ENCODE measurements around the gene ETS2.

The ETS2 gene

GRCh38 chr21:38869196-38869595 is 63.5 kb downstream of the ETS2 start:
- Histone ChIP-seq H3K36me3 (ENCODE audit: control insufficient read depth, insufficient read depth, low read length) (no peaks in the 10 kb centered on the region), H3K4me3 (ENCODE audit: low read depth, low read length) (no peak overlapping the region), H3K9me3 (ENCODE audit: control insufficient read depth, insufficient read depth, low read depth, low read length) (peaks cover 9% of the 10 kb centered on the region; the same call in 1 of the 2 replicates), H3K27ac (ENCODE audit: low read depth, low read length) (no peak overlapping the region), H3K27me3 (ENCODE audit: control insufficient read depth, insufficient read depth, low read length) (no peaks in the 10 kb centered on the region), H3K4me1 (ENCODE audit: control insufficient read depth, insufficient read depth, low read length) (peaks cover 5% of the 10 kb centered on the region; the same call in 1 of the 2 replicates), H3K9ac (ENCODE audit: low read length) (no peak overlapping the region)

GRCh38 chr21:38869946-38870345 is 64.2 kb downstream of the ETS2 start:
- Histone ChIP-seq H3K36me3 (ENCODE audit: control insufficient read depth, insufficient read depth, low read length) (no peaks in the 10 kb centered on the region), H3K27me3 (ENCODE audit: control insufficient read depth, insufficient read depth, low read length) (no peaks in the 10 kb centered on the region), H3K4me1 (ENCODE audit: control insufficient read depth, insufficient read depth, low read length) (peaks cover 5% of the 10 kb centered on the region; the same call in 1 of the 2 replicates), H3K27ac (ENCODE audit: low read depth, low read length) (no peak overlapping the region), H3K9me3 (ENCODE audit: control insufficient read depth, insufficient read depth, low read depth, low read length) (peaks cover 9% of the 10 kb centered on the region; the same call in 1 of the 2 replicates), H3K9ac (ENCODE audit: low read length) (no peak overlapping the region), H3K4me3 (ENCODE audit: low read depth, low read length) (no peak overlapping the region)

All from HUES6 (cell line).